HG02798 (cell line): Measurements from ENCODE around the gene ZNF782.
"Not testable (repeated sequence)": the region's sequence is repeated elsewhere in the genome, so short reads cannot be mapped to it uniquely, and the experiment has no call there.

Source experiments
- ATAC-seq: cut with Tn5 transposase; IDR thresholded peaks from one replicate; pipeline ENCODE4 v1.9.1; 2021; ENCODE audit warnings: mild to moderate bottlenecking; ENCODE audit not compliant: unreplicated experiment, poor library complexity

ZNF782 gene

GRCh38 chr9:96853781-96854650 lies at the start of gene ZNF782:
Gene ZNF782, minus strand, starts transcription at chr9:96854514. Its CDS starts 2,553 bp downstream, at chr9:96851961.
- peak; percentile 94 for ATAC-seq

GRCh38 chr9:96900010-96900409 lies 45.7 kb upstream of the ZNF782 start:
- ATAC-seq: not testable (repeated sequence)

- no peak for ATAC-seq
Measured at GRCh38 chr9:96892131-96892530, 37.8 kb upstream of the ZNF782 start.

- no peak for ATAC-seq
Measured at GRCh38 chr9:96888591-96888990, 34.3 kb upstream of the ZNF782 start.

- no peak for ATAC-seq
Measured at GRCh38 chr9:96885424-96885823, 31.1 kb upstream of the ZNF782 start.

- no peak for ATAC-seq
Measured at GRCh38 chr9:96884443-96884842, 30.1 kb upstream of the ZNF782 start.

- no peak for ATAC-seq
Measured at GRCh38 chr9:96883922-96884321, 29.6 kb upstream of the ZNF782 start.

GRCh38 chr9:96877269-96877668 lies 23.0 kb upstream of the ZNF782 start:
- ATAC-seq: no peak

GRCh38 chr9:96875461-96876142 lies 21.3 kb upstream of the ZNF782 start:
- peak; percentile 49 for ATAC-seq

- peak; percentile 64 for ATAC-seq
Measured at GRCh38 chr9:96874947-96875460, 20.7 kb upstream of the ZNF782 start.

GRCh38 chr9:96874201-96874785 lies 20.0 kb upstream of the ZNF782 start:
- no peak for ATAC-seq

- no peak for ATAC-seq
Measured at GRCh38 chr9:96871176-96871575, 16.9 kb upstream of the ZNF782 start.

- ATAC-seq: no peak
Measured at GRCh38 chr9:96868709-96869108, 14.4 kb upstream of the ZNF782 start.

GRCh38 chr9:96867079-96867804 lies 12.9 kb upstream of the ZNF782 start:
- ATAC-seq: no peak

GRCh38 chr9:96865240-96865639 lies 10.9 kb upstream of the ZNF782 start:
- ATAC-seq: not testable (repeated sequence)

- ATAC-seq: no peak
Measured at GRCh38 chr9:96859461-96860198, 5.3 kb upstream of the ZNF782 start.

GRCh38 chr9:96858670-96859069 lies 4.4 kb upstream of the ZNF782 start:
- no peak for ATAC-seq

GRCh38 chr9:96858018-96858573 lies 3.8 kb upstream of the ZNF782 start:
- no peak for ATAC-seq
